ENCODE results near the gene CCDC57.

Gene CCDC57

GRCh38 chr17:82056729-82057621 lies 155.7 kb downstream of the CCDC57 start:
- H3K4me3 ChIP-seq (ENCODE audit: low read length) = no peak overlapping the region
- H3K27me3 ChIP-seq (ENCODE audit: control insufficient read depth, low read length) = no peaks in the 10 kb centered on the region
- no peaks in the 10 kb centered on the region for H3K9me2 ChIP-seq (replicated peaks; ENCODE audit: control insufficient read depth, low read length)
- TF ChIP-seq CTCF (IDR thresholded peaks at IDR 0.05; ENCODE audit: low read depth, low read length, poor library complexity, severe bottlenecking) (no peak), EZH2phosphoT487 (IDR thresholded peaks at IDR 0.05; ENCODE audit: borderline replicate concordance, low read length) (no peak)
- no peaks in the 10 kb centered on the region for H3F3A ChIP-seq (ENCODE audit: control insufficient read depth, insufficient read depth)
- no peak overlapping the region for H3K4me2 ChIP-seq (ENCODE audit: low read length)
- peaks cover 16% of the 10 kb centered on the region for H3K79me2 ChIP-seq (ENCODE audit: control insufficient read depth, low read length)
- peaks cover 8% of the 10 kb centered on the region for H3K4me1 ChIP-seq (ENCODE audit: control insufficient read depth, low read length)
- H3K27ac ChIP-seq (ENCODE audit: low read depth, low read length) = no peak overlapping the region
- peaks cover 76% of the 10 kb centered on the region for H3K36me3 ChIP-seq (ENCODE audit: control insufficient read depth, low read length)
- peaks cover 3% of the 10 kb centered on the region; the same call in 1 of the 2 replicates for H4K20me1 ChIP-seq (ENCODE audit: control insufficient read depth, insufficient read depth, low read depth, low read length)
- no peaks in the 10 kb centered on the region for H3K9me3 ChIP-seq (ENCODE audit: control insufficient read depth, insufficient read depth, low read length)

GRCh38 chr17:82055965-82056728 lies 156.5 kb downstream of the CCDC57 start:
- Histone ChIP-seq H3K4me2 (ENCODE audit: low read length) (no peak overlapping the region), H3K27me3 (ENCODE audit: control insufficient read depth, low read length) (no peaks in the 10 kb centered on the region), H3K36me3 (ENCODE audit: control insufficient read depth, low read length) (peaks cover 70% of the 10 kb centered on the region), H3K4me3 (ENCODE audit: low read length) (no peak overlapping the region), H3K27ac (ENCODE audit: low read depth, low read length) (no peak overlapping the region), H3K9me2 (replicated peaks; ENCODE audit: control insufficient read depth, low read length) (no peaks in the 10 kb centered on the region), H3K79me2 (ENCODE audit: control insufficient read depth, low read length) (peaks cover 16% of the 10 kb centered on the region), H3F3A (ENCODE audit: control insufficient read depth, insufficient read depth) (no peaks in the 10 kb centered on the region), H4K20me1 (ENCODE audit: control insufficient read depth, insufficient read depth, low read depth, low read length) (peaks cover 3% of the 10 kb centered on the region; the same call in 1 of the 2 replicates), H3K4me1 (ENCODE audit: control insufficient read depth, low read length) (peaks cover 8% of the 10 kb centered on the region), H3K9me3 (ENCODE audit: control insufficient read depth, insufficient read depth, low read length) (no peaks in the 10 kb centered on the region)
- no peak for TF ChIP-seq EZH2phosphoT487 (IDR thresholded peaks at IDR 0.05; ENCODE audit: borderline replicate concordance, low read length)
- TF ChIP-seq CTCF (IDR thresholded peaks at IDR 0.05; ENCODE audit: low read depth, low read length, poor library complexity, severe bottlenecking) = no peak

- Histone ChIP-seq H3K36me3 (ENCODE audit: control insufficient read depth, low read length) (peaks cover 61% of the 10 kb centered on the region), H4K20me1 (ENCODE audit: control insufficient read depth, insufficient read depth, low read depth, low read length) (peaks cover 3% of the 10 kb centered on the region; the same call in 1 of the 2 replicates)
- TF ChIP-seq EZH2phosphoT487 (IDR thresholded peaks at IDR 0.05; ENCODE audit: borderline replicate concordance, low read length) (no peak), CTCF (IDR thresholded peaks at IDR 0.05; ENCODE audit: low read depth, low read length, poor library complexity, severe bottlenecking) (no peak)
Measured at GRCh38 chr17:82055023-82055964, 157.3 kb downstream of the CCDC57 start.

More at GRCh38 chr17:82055023-82055964, 157.3 kb downstream of the CCDC57 start:
- Histone ChIP-seq H3K4me2 (ENCODE audit: low read length) (no peak overlapping the region), H3K9me3 (ENCODE audit: control insufficient read depth, insufficient read depth, low read length) (no peaks in the 10 kb centered on the region), H3K27me3 (ENCODE audit: control insufficient read depth, low read length) (no peaks in the 10 kb centered on the region), H3K4me3 (ENCODE audit: low read length) (no peak overlapping the region), H3K9me2 (replicated peaks; ENCODE audit: control insufficient read depth, low read length) (no peaks in the 10 kb centered on the region), H3K79me2 (ENCODE audit: control insufficient read depth, low read length) (peaks cover 19% of the 10 kb centered on the region), H3F3A (ENCODE audit: control insufficient read depth, insufficient read depth) (no peaks in the 10 kb centered on the region), H3K27ac (ENCODE audit: low read depth, low read length) (no peak overlapping the region), H3K4me1 (ENCODE audit: control insufficient read depth, low read length) (peaks cover 16% of the 10 kb centered on the region)
